C4-2B (cell line): ENCODE measurements around the gene OIT3.

Experiments
- H3K27ac ChIP-seq: fragments of 450-650 bp; 2 replicates; pipeline ENCODE4 v1.5.1; 2017
- ZFX ChIP-seq: fragments of 450-650 bp; IDR thresholded peaks from 2 replicates; pipeline ENCODE4 v1.6.1; 2017
- TF ChIP-seq, protein P1 (sequence below): fragments of 450-650 bp; conservative IDR thresholded peaks from 2 replicates; pipeline ENCODE4 v1.5.1; 2017; ENCODE audit warnings: mild to moderate bottlenecking

Gene OIT3

DNA sequence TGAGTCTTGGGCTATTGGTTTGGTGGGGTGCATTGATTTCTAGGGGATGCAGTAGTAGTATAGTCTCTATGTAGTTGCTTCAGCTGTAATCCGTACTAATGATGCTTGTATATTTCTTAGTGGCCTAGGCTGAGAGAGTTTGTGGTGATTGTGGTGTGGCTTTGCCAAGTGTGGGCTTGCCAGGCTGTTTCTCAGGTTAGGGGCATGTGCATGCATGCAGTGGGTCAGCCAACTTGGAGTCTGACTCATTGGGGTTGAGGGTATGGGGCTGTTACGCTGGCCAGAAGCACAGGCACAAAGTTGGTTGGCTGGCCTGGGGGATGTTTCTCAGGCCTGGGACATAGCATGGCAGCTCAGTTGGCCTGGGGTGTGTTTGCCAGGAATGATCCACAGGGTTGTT, 86.8 kb downstream of the OIT3 start:
- H3K27ac ChIP-seq = no peak overlapping the region
- TF ChIP-seq, protein P1, sequence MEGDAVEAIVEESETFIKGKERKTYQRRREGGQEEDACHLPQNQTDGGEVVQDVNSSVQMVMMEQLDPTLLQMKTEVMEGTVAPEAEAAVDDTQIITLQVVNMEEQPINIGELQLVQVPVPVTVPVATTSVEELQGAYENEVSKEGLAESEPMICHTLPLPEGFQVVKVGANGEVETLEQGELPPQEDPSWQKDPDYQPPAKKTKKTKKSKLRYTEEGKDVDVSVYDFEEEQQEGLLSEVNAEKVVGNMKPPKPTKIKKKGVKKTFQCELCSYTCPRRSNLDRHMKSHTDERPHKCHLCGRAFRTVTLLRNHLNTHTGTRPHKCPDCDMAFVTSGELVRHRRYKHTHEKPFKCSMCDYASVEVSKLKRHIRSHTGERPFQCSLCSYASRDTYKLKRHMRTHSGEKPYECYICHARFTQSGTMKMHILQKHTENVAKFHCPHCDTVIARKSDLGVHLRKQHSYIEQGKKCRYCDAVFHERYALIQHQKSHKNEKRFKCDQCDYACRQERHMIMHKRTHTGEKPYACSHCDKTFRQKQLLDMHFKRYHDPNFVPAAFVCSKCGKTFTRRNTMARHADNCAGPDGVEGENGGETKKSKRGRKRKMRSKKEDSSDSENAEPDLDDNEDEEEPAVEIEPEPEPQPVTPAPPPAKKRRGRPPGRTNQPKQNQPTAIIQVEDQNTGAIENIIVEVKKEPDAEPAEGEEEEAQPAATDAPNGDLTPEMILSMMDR = no peak
- TF ChIP-seq ZFX = no peak

DNA sequence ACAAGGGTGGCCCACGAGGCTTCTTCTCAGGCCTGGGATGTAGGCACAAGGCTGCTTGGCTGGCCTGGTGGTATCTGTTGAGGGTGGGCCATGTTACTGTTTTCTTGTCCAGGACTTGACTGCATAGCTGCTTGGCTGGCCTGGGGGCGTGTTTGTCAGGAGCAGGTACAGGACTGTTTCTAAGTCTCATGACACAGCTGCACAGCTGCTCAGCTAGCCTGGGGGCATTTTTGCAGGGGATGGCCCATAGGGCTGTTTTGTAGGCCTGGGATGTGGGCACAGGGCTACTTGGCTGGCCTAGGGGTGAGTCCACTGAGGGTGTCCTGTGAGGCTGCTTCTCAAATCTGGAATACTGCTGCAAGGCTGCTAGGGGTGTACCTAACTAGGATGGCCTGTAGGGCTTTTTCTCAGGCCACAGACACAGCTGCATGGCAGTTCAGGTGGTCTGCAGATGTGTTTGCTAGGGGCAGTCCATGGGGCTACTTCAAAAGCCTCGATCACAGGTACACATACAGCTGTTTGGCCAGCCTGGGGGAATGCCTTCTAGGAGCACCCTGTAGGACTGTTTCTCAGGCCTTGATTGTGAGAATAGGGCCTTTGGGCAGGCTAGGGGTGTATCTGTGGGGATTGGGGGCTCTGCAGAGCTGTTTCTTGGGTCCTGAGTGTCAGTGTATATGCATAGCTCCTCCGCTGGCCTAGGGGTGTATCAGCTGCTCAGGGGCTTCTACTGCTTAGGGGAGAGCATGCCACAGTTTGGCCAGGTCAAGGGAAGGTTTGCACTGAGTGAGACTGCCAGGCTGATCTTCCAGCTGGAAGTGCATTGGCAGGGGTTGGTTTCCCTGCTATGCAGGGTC, 87.7 kb downstream of the OIT3 start:
- H3K27ac ChIP-seq = no peak overlapping the region
- TF ChIP-seq ZFX = no peak
- TF ChIP-seq, protein P1 = no peak

- no peak for TF ChIP-seq ZFX
- TF ChIP-seq, protein P1 = no peak
- no peak overlapping the region for H3K27ac ChIP-seq
Measured at GRCh38 chr10:72981882-72982529, 88.5 kb downstream of the OIT3 start.
